GM13977 (cell line): Measurements from ENCODE around the gene PTPN5.

ENCODE experiments used
- DNase-seq: peaks from one replicate; pipeline ENCODE4 v3.0.0; 2012; ENCODE audit warnings: low spot score
- CTCF ChIP-seq: IDR thresholded peaks from 2 replicates; pipeline ENCODE4 v1.5.1; 2012; ENCODE audit warnings: mild to moderate bottlenecking, control low read depth; ENCODE audit not compliant: insufficient read depth; ENCODE audit errors: extremely low read depth, missing control alignments
- in situ Hi-C: fragments of 300-500 bp; cut with MboI; formaldehyde crosslinking; loops from one replicate; pipeline ENCODE4 v1.12.0; 2022; ENCODE audit warnings: low sequenced_read_pairs, low pct_unique_long_range_greater_than_20kb, mixed read lengths, inconsistent platforms; ENCODE audit not compliant: unreplicated experiment

PTPN5 gene

GRCh38 chr11:18704045-18704645 lies 87.5 kb downstream of the PTPN5 start:
- no peak for DNase-seq
- TF ChIP-seq CTCF, result no peak
- in situ Hi-C loops, result no loop called here

GRCh38 chr11:18703001-18703763 lies 88.4 kb downstream of the PTPN5 start:
- no peak for DNase-seq
- no peak for TF ChIP-seq CTCF
- in situ Hi-C loops, result no loop called here

- no peak for TF ChIP-seq CTCF
- DNase-seq, result no peak
- in situ Hi-C loops, result no loop called here
Observed at GRCh38 chr11:18701614-18702216, 89.9 kb downstream of the PTPN5 start.

GRCh38 chr11:18700872-18701271 lies 90.7 kb downstream of the PTPN5 start:
- no peak for TF ChIP-seq CTCF
- in situ Hi-C loops, result no loop called here
- DNase-seq, result no peak

GRCh38 chr11:18700375-18700774 lies 91.2 kb downstream of the PTPN5 start:
- TF ChIP-seq CTCF, result no peak
- DNase-seq, result no peak
- in situ Hi-C loops, result no loop called here

- no peak for DNase-seq
- in situ Hi-C loops, result no loop called here
- TF ChIP-seq CTCF, result no peak
Observed at GRCh38 chr11:18699848-18700261, 91.7 kb downstream of the PTPN5 start.
